Tibial nerve (tissue), 4 donors: ENCODE results near the gene PAQR7.

Source experiments
- EP300 ChIP-seq, 2 donors: sonication (generic); formaldehyde crosslinking; IDR thresholded peaks; one replicate each; pipeline ENCODE4 v1.6.1; 2017; ENCODE audit warnings: antibody characterized with exemption in 2 of 2, mild to moderate bottlenecking in 1 of 2
- POLR2A ChIP-seq, 2 donors: fragments of 450-650 bp; IDR thresholded peaks; one replicate each; pipeline ENCODE4 v1.6.1; 2017; ENCODE audit warnings: antibody characterized with exemption in 2 of 2, mild to moderate bottlenecking in 2 of 2, moderate library complexity in 2 of 2
- TF ChIP-seq, protein P1 (sequence below), 5 experiments: fragments of 200-600 bp in 3 of 5; fragments of 450-650 bp in 2 of 5; sonication (generic) in 3 of 5; IDR thresholded peaks; one replicate each; pipeline ENCODE4 v1.5.1; 2016 to 2019; ENCODE audit warnings: antibody characterized with exemption in 5 of 5, mild to moderate bottlenecking in 3 of 5, moderate library complexity in 2 of 5

DNA sequence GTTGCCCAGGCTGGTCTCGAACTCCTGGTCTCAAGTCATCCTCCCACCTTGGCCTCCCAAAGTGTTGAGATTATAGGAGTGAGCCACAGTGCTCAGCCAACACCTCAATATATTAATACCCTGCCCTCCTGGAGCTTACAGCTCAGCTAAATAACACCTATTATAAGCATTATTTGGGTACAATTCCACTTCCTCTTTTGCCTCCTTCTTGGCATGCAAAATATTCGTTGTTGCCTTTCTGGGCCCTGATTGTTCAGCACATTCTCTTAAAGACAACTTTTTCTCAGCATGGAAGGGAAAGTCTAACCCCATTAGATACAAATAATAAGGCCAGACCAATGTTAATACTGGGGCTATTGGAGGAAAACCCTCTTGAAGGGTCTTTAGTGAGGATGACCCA, 2.8 kb downstream of the PAQR7 start:
- TF ChIP-seq, protein P1, sequence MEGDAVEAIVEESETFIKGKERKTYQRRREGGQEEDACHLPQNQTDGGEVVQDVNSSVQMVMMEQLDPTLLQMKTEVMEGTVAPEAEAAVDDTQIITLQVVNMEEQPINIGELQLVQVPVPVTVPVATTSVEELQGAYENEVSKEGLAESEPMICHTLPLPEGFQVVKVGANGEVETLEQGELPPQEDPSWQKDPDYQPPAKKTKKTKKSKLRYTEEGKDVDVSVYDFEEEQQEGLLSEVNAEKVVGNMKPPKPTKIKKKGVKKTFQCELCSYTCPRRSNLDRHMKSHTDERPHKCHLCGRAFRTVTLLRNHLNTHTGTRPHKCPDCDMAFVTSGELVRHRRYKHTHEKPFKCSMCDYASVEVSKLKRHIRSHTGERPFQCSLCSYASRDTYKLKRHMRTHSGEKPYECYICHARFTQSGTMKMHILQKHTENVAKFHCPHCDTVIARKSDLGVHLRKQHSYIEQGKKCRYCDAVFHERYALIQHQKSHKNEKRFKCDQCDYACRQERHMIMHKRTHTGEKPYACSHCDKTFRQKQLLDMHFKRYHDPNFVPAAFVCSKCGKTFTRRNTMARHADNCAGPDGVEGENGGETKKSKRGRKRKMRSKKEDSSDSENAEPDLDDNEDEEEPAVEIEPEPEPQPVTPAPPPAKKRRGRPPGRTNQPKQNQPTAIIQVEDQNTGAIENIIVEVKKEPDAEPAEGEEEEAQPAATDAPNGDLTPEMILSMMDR (IDR thresholded peaks at IDR 0.05), result no peak
- TF ChIP-seq POLR2A (IDR thresholded peaks at IDR 0.05) (no peak), EP300 (IDR thresholded peaks at IDR 0.05) (no peak)
